ENCODE data around the gene SLC24A2.

- TF ChIP-seq POLR2A (IDR thresholded peaks at IDR 0.05): no peak
- TF ChIP-seq, protein P1, sequence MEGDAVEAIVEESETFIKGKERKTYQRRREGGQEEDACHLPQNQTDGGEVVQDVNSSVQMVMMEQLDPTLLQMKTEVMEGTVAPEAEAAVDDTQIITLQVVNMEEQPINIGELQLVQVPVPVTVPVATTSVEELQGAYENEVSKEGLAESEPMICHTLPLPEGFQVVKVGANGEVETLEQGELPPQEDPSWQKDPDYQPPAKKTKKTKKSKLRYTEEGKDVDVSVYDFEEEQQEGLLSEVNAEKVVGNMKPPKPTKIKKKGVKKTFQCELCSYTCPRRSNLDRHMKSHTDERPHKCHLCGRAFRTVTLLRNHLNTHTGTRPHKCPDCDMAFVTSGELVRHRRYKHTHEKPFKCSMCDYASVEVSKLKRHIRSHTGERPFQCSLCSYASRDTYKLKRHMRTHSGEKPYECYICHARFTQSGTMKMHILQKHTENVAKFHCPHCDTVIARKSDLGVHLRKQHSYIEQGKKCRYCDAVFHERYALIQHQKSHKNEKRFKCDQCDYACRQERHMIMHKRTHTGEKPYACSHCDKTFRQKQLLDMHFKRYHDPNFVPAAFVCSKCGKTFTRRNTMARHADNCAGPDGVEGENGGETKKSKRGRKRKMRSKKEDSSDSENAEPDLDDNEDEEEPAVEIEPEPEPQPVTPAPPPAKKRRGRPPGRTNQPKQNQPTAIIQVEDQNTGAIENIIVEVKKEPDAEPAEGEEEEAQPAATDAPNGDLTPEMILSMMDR (IDR thresholded peaks at IDR 0.05): no peak
These were observed 42.0 kb upstream of the SLC24A2 start for GRCh38 chr9:19830796-19831195.

All from esophagus squamous epithelium (tissue), 4 donors.